Natural killer cell (primary cell): ENCODE data around the gene SLC35A4. TPM values are rescaled to one million over a fixed set of nuclear protein-coding genes. Genes with fewer than 3 reads are reported as not detected.
A peak's percentile ranks its signal among the peaks of the same experiment; 100 is the strongest.

Experiments used
- ATAC-seq, 3 donors: fragments of 150-1000 bp in 2 of 3; fragments of 200-7000 bp in 1 of 3; cut with Tn5 transposase; 1 replicate in 1 of 3; 2 replicates in 2 of 3; pipeline ENCODE4 v1.10.0; 2021; ENCODE audit warnings: mild to moderate bottlenecking in 2 of 3, moderate library complexity in 2 of 3
- DNase-seq, 2 donors: peaks; one replicate each; pipeline versions ENCODE4 v3.0.0 to v3.0.0-alpha.2; 2013 to 2021; ENCODE audit warnings: mixed read lengths in 1 of 2
- H3K27ac ChIP-seq: one replicate; pipeline ENCODE4 v1.5.1; 2013; ENCODE audit warnings: mild to moderate bottlenecking, low read length
- H3K27me3 ChIP-seq: one replicate; pipeline ENCODE4 v1.6.1; 2013; ENCODE audit warnings: low read length; ENCODE audit not compliant: control insufficient read depth, insufficient read depth
- H3K36me3 ChIP-seq: one replicate; pipeline ENCODE4 v1.6.1; 2013; ENCODE audit warnings: low read length; ENCODE audit not compliant: control insufficient read depth, insufficient read depth
- H3K4me1 ChIP-seq: one replicate; pipeline ENCODE4 v1.6.1; 2013; ENCODE audit warnings: low read length; ENCODE audit not compliant: control insufficient read depth, insufficient read depth
- H3K4me3 ChIP-seq: one replicate; pipeline ENCODE4 v1.5.1; 2013; ENCODE audit warnings: low read length
- H3K9me3 ChIP-seq: one replicate; pipeline ENCODE4 v1.6.1; 2013; ENCODE audit warnings: low read length; ENCODE audit not compliant: control insufficient read depth, insufficient read depth
- H3K27ac Mint-ChIP-seq, 2 donors: one replicate each; pipeline ENCODE4 v1.8.0; 2022; ENCODE audit warnings: mild to moderate bottlenecking in 2 of 2, mixed read lengths in 2 of 2, moderate library complexity in 1 of 2
- H3K27me3 Mint-ChIP-seq, 2 donors: one replicate each; pipeline ENCODE4 v1.8.0; 2022; ENCODE audit warnings: low read depth in 2 of 2, mixed read lengths in 2 of 2
- H3K36me3 Mint-ChIP-seq: one replicate; pipeline ENCODE4 v1.8.0; 2022; ENCODE audit warnings: mixed read lengths
- H3K4me1 Mint-ChIP-seq, 2 donors: one replicate each; pipeline ENCODE4 v1.8.0; 2022; ENCODE audit warnings: mixed read lengths in 2 of 2
- H3K4me3 Mint-ChIP-seq: one replicate; pipeline ENCODE4 v1.8.0; 2022; ENCODE audit warnings: mild to moderate bottlenecking, moderate library complexity, mixed read lengths
- H3K9me3 Mint-ChIP-seq, 2 donors: one replicate each; pipeline ENCODE4 v1.8.0; 2022; ENCODE audit warnings: mixed read lengths in 2 of 2
- CTCF ChIP-seq: fragments of 200-600 bp; IDR thresholded peaks from one replicate; pipeline ENCODE4 v1.8.0; 2022; ENCODE audit warnings: antibody characterized with exemption
- WGBS: methylation state at CpG from one replicate; pipeline ENCODE4 v1.1.7; 2013; ENCODE audit warnings: missing lambda C conversion rate; ENCODE audit not compliant: insufficient coverage; 5-methylcytosine and 5-hydroxymethylcytosine counted together
- intact Hi-C: fragments of 100-400 bp; cut with micrococcal nuclease; formaldehyde crosslinking; loops from one replicate; pipeline ENCODE4 v1.14.2; 2022
- total RNA-seq, 4 donors: library from RNA; stranded (reverse); fragments of 120-200 nt in 1 of 4; gene quantifications; one replicate each; pipeline versions ENCODE4 v1.2.3 to v1.2.4, GENCODE V29; 2013 to 2022

SLC35A4 gene
- total RNA-seq, 3 donors from 2014 or later (not counting 1 experiment from before 2014, with no cell fraction given): 63.1 to 76.1 (median 72.3) TPM

DNA sequence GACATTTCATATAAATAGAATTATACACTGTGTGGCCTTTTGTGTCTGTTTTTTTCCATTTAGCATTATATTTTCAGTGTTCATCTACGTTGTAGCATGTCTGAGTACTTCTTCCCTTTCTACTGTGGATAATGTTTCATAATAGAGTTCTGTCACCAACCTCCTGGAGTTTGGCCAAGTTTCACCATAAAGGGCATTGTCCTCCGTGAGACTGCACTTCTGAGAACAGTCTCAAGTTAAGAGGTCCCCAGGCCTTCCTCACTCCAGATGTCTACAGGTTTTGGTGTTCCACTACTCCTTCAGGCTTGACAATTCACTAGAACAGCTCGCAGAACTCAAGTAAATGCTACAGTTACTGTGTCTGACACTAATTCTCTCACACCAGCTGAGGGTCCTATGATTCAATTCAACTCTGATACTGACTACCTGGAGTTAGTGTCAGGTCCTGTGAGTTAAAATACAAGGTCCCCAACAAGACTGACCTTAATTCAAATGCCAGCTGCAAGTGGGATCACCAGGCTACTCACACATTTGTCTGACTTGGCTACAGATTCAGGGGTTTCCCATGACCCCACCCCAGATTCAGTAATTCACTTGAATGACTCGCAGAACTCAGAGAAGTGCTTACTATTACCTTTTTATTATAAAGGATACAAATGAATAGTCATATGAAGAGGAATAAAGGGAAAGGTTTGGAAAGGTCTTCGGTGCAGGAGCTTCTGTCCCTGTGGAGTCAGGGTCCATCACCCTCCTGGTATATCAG is 31.1 kb downstream of the SLC35A4 start:
- no peaks in the 10 kb centered on the region for H3K4me1 Mint-ChIP-seq
- Histone ChIP-seq H3K4me3 (no peak overlapping the region), H3K27ac (peak overlapping the region; percentile 2), H3K36me3 (no peaks in the 10 kb centered on the region), H3K4me1 (peaks cover 7% of the 10 kb centered on the region), H3K27me3 (no peaks in the 10 kb centered on the region), H3K9me3 (no peaks in the 10 kb centered on the region)
- no peaks in the 10 kb centered on the region for H3K9me3 Mint-ChIP-seq
- peak in 1 of 3 donors; percentile 56 for ATAC-seq
- no peak for DNase-seq
- no peak overlapping the region for H3K27ac Mint-ChIP-seq
- WGBS: 49% methylated on average over 4 of the region's 5 CpGs
- H3K4me3 Mint-ChIP-seq: no peak overlapping the region
- no peaks in the 10 kb centered on the region for H3K36me3 Mint-ChIP-seq
- peaks cover 0 to 2% of the 10 kb centered on the region in 2 donors for H3K27me3 Mint-ChIP-seq
- intact Hi-C loops: no loop called here
- no peak for TF ChIP-seq CTCF

- no peaks in the 10 kb centered on the region for H3K27me3 ChIP-seq
- H3K27ac ChIP-seq: no peak overlapping the region
- no peak overlapping the region for H3K27ac Mint-ChIP-seq
- no peak for TF ChIP-seq CTCF
- H3K36me3 ChIP-seq: no peaks in the 10 kb centered on the region
- peaks cover 7% of the 10 kb centered on the region for H3K4me1 ChIP-seq
- no peaks in the 10 kb centered on the region for H3K9me3 ChIP-seq
- H3K9me3 Mint-ChIP-seq: no peaks in the 10 kb centered on the region
- H3K4me1 Mint-ChIP-seq: no peaks in the 10 kb centered on the region
- no peak overlapping the region for H3K4me3 ChIP-seq
- intact Hi-C loops: no loop called here
- H3K27me3 Mint-ChIP-seq: peaks cover 0 to 2% of the 10 kb centered on the region in 2 donors
- no peaks in the 10 kb centered on the region for H3K36me3 Mint-ChIP-seq
- no peak overlapping the region for H3K4me3 Mint-ChIP-seq
- no peak for ATAC-seq
- 95% methylated on average over 1 of the region's 1 CpG for WGBS
- no peak for DNase-seq
These were observed 31.7 kb downstream of the SLC35A4 start for GRCh38 chr5:140596321-140596741.

DNA sequence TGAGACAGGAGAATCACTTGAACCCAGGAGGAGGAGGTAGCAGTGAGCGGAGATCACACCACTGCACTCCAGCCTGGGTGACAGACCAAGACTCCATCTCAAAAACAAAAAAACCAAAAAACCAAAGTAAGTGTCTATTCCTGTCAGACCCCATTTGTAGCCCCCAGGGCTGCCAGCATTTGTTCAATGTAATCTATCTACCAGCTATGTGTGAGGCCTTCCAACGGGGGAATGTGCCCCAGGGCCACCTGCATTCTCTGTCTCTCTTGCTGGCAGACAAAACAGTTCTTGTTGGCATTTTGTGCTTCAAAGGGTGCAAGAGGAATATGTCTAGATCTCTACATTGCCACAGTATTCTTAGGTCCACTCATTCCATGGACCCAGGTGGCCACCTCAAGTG is 34.2 kb downstream of the SLC35A4 start:
- Mint-ChIP-seq H3K9me3 (no peaks in the 10 kb centered on the region), H3K36me3 (no peaks in the 10 kb centered on the region), H3K27me3 (peaks cover 0 to 2% of the 10 kb centered on the region in 2 donors), H3K4me3 (no peak overlapping the region), H3K27ac (no peak overlapping the region), H3K4me1 (no peaks in the 10 kb centered on the region)
- Histone ChIP-seq H3K27me3 (no peaks in the 10 kb centered on the region), H3K27ac (no peak overlapping the region), H3K4me1 (peaks cover 7% of the 10 kb centered on the region), H3K9me3 (no peaks in the 10 kb centered on the region), H3K36me3 (no peaks in the 10 kb centered on the region), H3K4me3 (no peak overlapping the region)
- intact Hi-C loops: no loop called here
- TF ChIP-seq CTCF: no peak
- DNase-seq: no peak
- no peak for ATAC-seq
- WGBS: 71% methylated on average over 2 of the region's 2 CpGs

DNA sequence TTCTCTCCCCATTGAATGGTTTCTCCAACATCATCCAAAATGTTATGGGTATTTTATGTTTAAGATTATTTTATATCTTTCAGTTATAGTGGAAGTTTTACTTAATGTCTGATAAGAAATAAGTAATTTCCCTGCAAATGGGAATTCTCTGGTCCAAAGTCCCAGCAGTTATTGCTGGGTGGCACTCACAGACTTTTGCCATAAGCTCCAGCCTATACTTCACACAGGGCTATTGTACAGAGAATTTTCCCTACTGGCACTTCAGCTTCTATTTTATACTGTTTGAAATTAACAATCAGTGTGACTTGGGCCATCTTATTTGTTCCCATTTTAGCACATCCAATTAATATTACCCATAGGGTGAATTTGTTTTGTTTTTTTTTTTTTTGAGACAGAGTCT is 35.5 kb downstream of the SLC35A4 start:
- H3K9me3 ChIP-seq: no peaks in the 10 kb centered on the region
- H3K36me3 Mint-ChIP-seq: no peaks in the 10 kb centered on the region
- DNase-seq (no peak), ATAC-seq (no peak)
- no peaks in the 10 kb centered on the region for H3K27me3 ChIP-seq
- H3K27ac ChIP-seq: no peak overlapping the region
- intact Hi-C loops: no loop called here
- no peak overlapping the region for H3K27ac Mint-ChIP-seq
- no peaks in the 10 kb centered on the region for H3K9me3 Mint-ChIP-seq
- no peak overlapping the region for H3K4me3 ChIP-seq
- no peak overlapping the region for H3K4me3 Mint-ChIP-seq
- H3K27me3 Mint-ChIP-seq: peaks cover 0 to 2% of the 10 kb centered on the region in 2 donors
- H3K4me1 ChIP-seq: no peaks in the 10 kb centered on the region
- no peaks in the 10 kb centered on the region for H3K36me3 ChIP-seq
- H3K4me1 Mint-ChIP-seq: no peaks in the 10 kb centered on the region
- TF ChIP-seq CTCF: no peak
